Activated CD4-positive, CD25-positive, alpha-beta regulatory T cell treated with anti-CD3 and anti-CD28 coated beads, Interleukin-2, amount 50 U/mL, for 24 hours (primary cell): ENCODE measurements around the gene AGXT2.
"Not testable (repeated sequence)": the region's sequence is repeated elsewhere in the genome, so short reads cannot be mapped to it uniquely, and the experiment has no call there.

Experiments used
- ATAC-seq, 2 donors: fragments of 150-1000 bp; cut with Tn5 transposase; one replicate each; pipeline ENCODE4 v1.10.0; 2021; ENCODE audit warnings: mild to moderate bottlenecking in 1 of 2, moderate library complexity in 1 of 2

AGXT2 gene

DNA sequence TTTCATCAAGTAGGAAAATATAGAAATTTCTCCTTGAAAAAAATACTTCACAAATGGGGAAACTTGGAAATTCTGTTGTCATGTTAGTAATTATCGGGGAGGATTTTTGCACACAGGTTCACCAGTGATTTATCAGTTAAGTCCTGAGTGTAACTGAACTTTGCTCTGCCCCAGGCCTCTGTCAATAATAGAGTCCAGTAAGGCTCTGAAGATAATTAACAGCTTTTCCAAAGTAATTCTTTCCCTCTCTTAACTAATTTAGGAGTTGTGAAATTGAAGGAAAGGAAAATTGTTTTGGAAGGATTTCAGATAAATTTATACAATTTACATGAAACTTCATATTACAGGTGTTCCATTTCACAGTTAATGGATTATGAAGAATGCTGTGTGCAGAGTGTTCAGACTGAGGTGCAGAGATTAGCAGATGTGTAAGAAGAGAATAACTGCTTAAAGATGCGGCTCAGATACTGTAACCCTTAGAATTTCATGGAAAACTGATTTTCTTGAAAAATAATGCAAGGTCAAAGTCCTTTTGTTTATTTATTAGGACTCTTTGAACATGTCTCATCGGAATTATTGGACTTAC lies 2.9 kb upstream of the AGXT2 start:
- ATAC-seq: no peak

DNA sequence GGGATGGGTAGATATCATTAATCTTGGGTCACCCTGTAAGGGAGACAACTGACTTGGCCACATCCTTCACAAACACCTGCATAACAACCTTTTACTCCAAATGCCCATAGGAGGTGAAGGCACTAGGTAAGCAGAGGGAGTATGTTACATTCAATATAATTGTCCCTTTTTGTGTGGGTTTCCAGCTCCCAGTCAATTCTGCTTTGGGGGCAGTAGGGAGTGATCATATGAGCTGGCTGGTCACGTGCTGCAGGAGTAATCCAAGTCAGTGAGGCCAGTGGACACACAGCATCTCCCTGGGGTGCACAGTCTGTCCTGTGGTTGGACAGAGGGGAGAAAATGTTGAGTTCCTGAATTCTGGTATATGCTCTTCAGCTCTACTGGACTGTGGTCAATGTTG lies 1.2 kb upstream of the AGXT2 start:
- ATAC-seq: no peak

DNA sequence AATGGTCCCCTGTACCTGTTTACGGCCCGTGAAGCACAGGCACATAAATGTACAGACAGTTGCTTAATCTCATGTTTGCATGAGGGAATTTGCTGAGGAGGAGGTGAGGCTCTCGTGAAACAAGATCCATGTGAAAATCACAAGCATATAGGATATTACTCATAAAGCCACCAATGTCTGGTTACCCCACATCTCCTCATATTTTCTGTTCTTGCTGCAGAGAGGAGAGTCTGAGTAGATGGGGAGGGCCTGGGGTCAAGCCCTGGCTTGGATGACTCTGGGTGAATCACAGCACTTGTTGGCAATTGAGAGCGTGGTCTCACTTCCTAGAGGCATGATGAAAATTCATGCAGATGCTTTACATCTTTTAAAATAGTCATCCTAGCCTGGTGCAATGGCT lies 975 bp downstream of the AGXT2 start:
- ATAC-seq: no peak

GRCh38 chr5:35045280-35045679 lies 2.5 kb downstream of the AGXT2 start:
- ATAC-seq: no peak

GRCh38 chr5:35044649-35045048 lies 3.1 kb downstream of the AGXT2 start:
- ATAC-seq: no peak

DNA sequence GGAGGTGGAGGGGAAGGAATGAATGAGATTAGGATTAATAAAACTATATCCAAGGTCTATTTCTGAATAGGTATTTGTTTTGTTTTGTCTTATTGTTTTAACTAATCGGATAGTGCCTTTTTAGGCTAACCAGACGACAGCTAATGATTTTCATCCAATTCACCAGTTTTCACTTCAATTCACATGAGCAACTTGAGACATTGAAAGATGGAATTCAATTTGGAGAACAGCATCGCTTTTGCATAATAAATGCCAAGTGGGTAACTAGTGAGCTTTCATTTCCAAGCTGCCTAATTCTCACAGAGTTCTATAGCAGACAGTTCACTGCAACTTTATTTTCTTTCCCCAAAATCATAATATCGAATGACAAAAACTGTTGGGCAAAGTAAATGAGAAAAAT lies 5.0 kb downstream of the AGXT2 start:
- no peak for ATAC-seq

DNA sequence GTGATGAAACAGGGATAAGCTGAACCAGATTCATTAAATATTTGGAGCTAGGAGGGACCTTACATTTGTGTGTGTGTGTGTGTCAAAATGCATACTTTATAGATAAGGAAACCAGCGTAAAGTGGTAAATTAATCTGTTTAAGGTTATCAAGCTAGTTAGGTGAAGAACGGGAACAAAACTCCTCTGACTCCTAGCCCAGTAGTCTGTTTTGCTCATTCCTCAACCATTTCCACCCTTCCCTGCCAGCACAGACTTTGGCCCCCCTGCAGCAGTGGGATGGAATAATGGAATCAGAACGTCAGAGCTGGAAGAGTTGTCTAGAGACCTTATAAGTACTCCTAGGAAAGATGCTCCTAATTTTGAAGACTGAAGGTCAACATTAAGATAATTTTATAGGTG lies 6.5 kb downstream of the AGXT2 start:
- ATAC-seq: no peak

DNA sequence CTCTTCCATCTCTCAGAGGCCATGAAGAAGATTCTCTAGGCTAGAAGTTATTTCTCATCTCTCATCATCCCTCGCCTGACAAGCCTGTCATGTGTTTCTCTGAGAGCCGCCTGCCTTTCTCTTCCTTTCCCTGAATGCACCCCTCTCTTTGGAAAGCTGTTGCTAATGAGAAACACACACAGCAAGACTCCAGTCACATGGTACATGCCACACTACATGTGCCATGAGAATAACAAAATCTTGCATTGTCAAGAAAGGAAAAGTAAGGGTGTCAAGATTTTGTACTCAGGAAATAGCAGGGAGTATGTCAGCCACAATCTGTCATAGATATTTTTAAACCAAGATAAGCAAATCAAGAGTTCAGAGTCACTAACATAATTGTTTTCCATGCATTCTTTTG lies 8.9 kb downstream of the AGXT2 start:
- ATAC-seq: no peak

GRCh38 chr5:35036536-35036935 lies 11.2 kb downstream of the AGXT2 start:
- ATAC-seq: no peak

- ATAC-seq: not testable (repeated sequence)
Observed at GRCh38 chr5:35035929-35036328, 11.8 kb downstream of the AGXT2 start.

GRCh38 chr5:35035271-35035670 lies 12.5 kb downstream of the AGXT2 start:
- ATAC-seq: no peak

GRCh38 chr5:35032356-35032755 lies 15.4 kb downstream of the AGXT2 start:
- no peak for ATAC-seq

GRCh38 chr5:35031276-35031675 lies 16.5 kb downstream of the AGXT2 start:
- no peak for ATAC-seq

DNA sequence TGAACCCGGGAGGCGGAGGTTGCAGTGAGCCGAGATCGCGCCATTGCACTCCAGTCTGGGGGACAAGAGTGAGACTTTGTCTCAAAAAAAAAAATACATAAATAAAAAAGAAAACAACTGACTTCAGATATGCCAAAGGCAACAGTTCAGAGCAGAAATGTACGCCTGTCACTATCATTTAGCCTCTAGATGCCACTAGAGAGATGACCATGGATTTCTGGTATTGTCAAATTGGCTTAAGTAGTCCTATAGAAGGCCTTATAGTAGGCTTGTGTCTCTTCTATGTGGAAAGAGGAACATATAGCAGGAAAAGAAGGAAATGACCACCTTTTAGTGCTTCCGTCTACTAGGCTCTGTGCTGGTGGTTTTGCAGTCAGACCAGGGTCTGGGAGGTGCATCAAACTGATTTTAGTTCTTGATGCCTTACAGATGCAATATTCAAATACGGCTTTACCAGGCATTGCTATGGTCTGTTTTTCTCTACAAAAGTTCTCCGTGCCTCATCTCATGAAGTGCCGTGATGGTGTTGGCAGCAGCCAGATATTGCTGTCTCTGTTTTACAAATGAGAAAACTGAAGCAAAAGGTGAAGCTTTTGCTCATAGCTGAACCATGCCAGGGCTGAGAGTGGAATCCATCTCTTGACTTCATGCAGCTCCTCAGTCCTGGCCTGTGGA lies 17.2 kb downstream of the AGXT2 start:
- no peak for ATAC-seq

DNA sequence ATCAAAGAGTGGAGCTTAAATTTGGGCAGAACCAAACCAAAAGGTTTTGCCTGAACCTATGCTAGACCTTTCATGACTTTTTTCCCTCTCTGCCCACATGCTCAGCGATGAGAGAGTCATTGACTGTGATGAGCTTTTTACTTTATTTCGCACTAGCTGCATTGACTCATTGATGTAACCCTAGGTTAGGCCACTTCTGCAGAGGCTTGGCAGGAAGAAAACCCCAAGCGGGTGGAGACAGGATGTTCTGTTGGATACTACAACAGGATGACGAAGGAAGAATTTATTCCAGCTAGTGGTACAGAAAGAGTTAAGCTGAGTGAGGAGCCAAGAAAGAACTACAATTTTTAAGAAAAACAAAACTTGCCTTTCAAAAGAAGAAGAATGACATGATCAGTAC lies 18.4 kb downstream of the AGXT2 start:
- no peak for ATAC-seq

DNA sequence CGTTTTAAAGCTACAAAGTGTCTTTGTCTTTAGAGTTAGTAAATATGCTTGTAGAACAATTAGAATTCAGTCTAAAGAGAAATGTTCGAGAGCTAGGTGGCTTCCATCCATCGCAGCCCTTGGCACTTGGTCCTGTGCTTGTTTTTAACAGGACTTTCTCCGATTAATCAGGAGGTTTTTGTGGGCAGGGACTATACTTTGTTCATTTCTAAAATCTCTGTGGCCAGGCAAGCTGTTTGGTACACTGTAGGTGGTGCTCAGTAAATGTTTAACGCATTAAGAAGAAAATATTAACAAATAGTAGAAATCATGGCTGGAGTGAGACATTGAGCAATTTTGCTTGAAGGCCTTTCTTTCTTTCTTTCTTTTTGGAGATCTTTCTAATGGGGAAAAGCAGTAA lies 20.8 kb downstream of the AGXT2 start:
- no peak for ATAC-seq

- no peak for ATAC-seq
Observed at GRCh38 chr5:35026280-35026840, 21.4 kb downstream of the AGXT2 start.

- no peak for ATAC-seq
Observed at GRCh38 chr5:35024911-35025510, 22.7 kb downstream of the AGXT2 start.

DNA sequence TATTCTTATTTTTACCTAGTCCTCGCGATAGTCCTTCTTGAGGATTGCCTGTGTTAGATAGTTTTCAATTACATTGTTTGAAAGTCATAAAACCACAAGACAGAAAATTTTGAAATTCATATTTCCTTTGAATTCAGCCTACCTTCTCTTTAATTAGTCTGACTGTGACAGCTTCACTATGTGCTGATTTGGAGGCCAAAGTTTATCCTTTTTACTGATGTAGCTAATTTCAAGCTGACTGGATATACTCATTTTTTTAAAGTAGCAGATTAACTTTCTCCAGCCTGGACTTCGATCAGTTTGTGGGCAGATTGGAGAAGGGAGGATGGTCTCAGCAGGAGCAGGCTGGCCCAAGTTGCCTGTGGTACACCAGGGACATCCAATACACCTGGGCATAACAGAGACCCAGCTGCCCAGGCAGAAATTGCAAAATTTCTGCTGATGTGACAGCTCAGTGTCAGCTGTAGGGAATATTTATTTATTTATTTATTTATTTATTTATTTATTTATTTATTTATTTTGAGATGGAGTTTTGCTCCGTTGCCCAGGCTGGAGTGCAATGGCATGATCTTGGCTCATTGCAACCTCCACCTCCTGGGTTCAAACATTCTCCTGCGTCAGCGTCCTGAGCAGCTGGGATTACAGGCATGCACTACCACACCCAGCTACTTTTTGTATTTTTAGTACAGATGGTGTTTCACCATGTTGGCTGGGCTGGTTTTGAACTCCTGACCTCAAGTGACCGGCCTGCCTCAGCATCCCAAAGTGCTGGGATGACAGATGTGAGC lies 24.2 kb downstream of the AGXT2 start:
- ATAC-seq: no peak

GRCh38 chr5:35016174-35017051 lies 31.3 kb downstream of the AGXT2 start:
- no peak for ATAC-seq

DNA sequence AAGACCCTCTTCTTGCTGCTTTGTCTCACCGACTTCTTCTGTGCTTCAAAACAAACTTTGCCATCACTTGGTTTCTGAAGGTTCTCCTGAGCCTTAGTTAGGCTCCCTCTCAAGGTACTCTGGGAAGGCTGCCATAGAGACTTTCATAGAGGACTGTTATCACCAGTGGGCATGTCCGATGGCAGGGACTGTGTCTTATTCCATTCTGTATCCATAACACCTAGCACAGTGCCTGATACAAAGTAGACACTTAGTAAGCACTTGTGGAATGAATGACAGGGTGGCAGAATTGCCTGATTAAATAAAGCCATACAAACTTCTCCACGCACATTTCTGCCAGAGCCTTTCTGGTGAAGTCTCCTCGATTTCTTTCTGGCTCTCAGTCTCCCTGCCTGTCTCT lies 32.7 kb downstream of the AGXT2 start:
- no peak for ATAC-seq

DNA sequence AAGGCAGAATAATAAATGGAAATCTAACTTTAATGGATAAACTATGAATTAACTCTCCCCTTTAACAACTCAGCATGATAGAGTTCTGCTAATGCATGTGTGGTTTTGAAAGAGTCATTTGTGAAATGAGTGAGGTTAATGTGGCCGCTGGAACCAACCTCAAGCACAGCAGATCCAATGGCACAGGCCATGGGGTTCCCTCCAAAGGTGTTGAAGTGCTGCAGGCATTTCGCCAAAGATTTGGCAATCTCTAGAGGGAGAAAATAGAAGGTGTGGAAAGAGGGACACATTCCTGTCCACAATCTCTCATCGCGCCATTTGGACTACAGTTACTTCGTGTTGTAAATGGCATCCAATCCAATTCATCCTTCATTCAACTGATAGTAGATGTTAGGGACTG lies 35.0 kb downstream of the AGXT2 start:
- ATAC-seq: no peak
